Amygdala (tissue), 56 donors: ENCODE data around the gene GPR157.
A peak's percentile ranks its signal among the peaks of the same experiment; 100 is the strongest.
"Not testable (repeated sequence)": the region's sequence is repeated elsewhere in the genome, so short reads cannot be mapped to it uniquely, and the experiment has no call there.

Source experiments
- DNase-seq, 56 donors: peaks; one replicate each; lab custom pipeline; 2025; lab: John Stamatoyannopoulos, UW

GPR157 gene

DNA sequence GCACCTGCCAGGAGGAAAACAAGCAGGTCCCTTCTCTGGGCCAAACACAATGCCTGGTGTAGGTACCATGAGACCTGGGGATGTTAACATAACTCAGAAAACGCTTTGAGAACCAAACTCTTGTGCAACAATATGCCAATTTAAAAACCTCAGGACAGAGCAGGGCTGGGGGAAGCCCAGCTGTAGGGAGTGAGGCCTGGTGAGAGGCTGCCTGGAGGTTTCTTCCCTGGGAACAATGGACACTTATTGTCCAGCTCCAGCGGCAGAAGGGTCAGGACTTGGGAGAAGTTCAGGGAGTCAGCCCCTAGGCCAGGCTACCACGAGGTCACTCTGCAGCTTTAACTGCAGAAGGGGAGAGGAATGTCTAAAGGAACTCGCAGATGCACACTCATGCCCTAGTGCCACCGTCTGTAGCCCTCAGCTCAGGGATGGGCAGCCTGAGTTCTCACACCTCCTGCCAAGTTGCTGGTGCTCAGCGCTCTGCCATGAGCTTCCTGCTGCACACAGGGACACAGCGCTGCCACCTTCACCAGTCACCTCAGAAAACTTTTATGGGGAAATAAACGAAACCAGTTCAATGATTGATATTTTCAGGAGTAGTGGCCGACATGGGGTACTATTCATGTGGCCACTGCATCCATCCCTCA is 8.5 kb downstream of the GPR157 start:
- no peak for DNase-seq

DNA sequence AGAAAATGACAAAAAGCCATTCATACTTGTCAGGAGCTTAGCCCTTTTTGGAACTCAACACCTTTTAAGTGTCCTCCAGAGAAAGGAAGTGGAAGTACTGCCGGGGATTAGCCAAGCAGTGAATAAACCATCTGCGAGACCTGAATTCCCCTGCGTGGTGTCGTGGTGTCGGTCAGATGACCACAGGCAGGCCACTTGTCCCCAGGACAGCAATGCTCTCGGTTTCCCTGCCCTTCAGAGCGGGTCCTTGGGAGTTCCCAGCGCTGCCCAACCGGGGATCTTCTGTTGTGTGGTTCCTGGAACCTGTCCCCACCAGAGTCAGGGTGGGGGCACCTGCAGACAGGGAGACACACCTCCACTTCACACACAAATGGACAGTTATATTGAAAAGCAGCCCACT is 9.2 kb downstream of the GPR157 start:
- no peak for DNase-seq

GRCh38 chr1:9118186-9118585 is 10.7 kb downstream of the GPR157 start:
- DNase-seq: no peak

DNA sequence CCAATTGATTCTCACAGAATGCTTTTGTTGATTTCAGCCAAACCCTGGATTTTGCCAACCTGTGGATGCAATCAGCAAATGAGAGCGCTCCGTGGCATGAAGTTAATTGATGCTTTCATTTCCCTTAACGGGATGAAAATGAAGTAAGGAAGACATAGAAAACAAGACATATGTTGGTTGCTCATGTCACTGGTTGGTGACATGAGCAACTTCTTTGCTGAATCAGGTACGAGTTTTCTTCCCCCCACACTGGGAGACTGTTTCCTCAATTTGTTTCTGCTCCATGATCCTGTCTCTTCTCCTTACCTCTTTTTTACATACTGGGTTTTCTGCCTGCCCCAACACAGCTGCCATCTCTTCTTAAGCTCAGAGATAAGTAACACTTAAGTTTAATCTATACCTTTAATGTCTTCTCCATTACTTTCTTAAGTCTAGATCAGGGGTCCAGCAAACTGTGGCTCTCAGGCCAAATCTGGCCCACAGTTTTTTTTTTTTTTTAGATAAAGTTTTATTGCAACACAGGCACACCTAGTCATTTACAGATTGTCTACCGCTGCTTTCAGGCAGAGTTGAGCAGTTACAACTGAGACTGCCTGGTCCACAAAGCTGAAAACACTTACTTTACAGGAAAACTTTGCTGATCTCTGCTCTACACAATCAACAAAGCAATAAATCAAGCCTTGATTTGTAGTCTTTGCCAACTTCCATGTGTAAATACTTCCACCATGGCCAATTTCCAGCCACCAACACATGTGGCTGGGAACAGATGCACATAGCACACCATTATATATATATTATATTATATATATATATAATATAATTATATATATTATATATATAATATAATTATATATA is 13.3 kb downstream of the GPR157 start:
- no peak for DNase-seq

GRCh38 chr1:9112961-9113880 is 15.7 kb downstream of the GPR157 start:
- no peak for DNase-seq

- no peak for DNase-seq
Measured at GRCh38 chr1:9111957-9112356, 16.9 kb downstream of the GPR157 start.

GRCh38 chr1:9111357-9111691 is 17.6 kb downstream of the GPR157 start:
- DNase-seq: no peak

- DNase-seq: peak in 55 of 56 donors; percentile 16 to 92 (median 63)
Measured at GRCh38 chr1:9110669-9111356, 18.1 kb downstream of the GPR157 start.

DNA sequence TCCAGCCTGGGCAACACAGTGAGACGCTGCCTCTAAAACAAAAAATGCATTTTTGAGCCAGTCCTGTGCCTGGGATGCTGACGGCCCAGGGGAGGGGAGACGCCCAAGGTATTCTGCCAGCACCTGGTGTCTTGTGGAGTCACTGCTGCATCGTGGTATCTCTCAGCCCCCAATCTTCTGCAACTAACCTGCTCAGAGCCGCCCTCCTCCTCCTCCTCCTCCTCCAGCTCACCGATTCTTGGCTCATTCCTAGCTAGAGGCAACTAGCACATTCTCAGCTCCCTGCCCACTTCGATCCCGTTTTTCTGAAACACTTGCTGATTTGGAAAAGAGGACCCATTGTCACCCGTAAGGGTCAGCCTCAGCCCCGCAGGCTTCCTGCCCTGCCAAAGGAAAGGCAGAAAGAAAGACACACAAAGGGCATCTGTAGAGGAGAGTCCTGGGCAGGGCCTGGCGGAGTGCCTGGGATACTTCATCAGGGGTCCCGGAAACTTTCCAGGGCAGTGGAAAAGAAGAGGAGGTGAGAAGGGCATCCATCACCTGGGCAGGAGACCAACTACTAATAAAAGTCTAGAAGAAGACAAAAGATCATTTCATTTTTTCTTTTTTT is 20.7 kb downstream of the GPR157 start:
- DNase-seq: no peak

- no peak for DNase-seq
Measured at GRCh38 chr1:9107136-9107535, 21.8 kb downstream of the GPR157 start.

GRCh38 chr1:9106286-9106685 is 22.6 kb downstream of the GPR157 start:
- DNase-seq: no peak

GRCh38 chr1:9105336-9105867 is 23.5 kb downstream of the GPR157 start:
- no peak for DNase-seq

DNA sequence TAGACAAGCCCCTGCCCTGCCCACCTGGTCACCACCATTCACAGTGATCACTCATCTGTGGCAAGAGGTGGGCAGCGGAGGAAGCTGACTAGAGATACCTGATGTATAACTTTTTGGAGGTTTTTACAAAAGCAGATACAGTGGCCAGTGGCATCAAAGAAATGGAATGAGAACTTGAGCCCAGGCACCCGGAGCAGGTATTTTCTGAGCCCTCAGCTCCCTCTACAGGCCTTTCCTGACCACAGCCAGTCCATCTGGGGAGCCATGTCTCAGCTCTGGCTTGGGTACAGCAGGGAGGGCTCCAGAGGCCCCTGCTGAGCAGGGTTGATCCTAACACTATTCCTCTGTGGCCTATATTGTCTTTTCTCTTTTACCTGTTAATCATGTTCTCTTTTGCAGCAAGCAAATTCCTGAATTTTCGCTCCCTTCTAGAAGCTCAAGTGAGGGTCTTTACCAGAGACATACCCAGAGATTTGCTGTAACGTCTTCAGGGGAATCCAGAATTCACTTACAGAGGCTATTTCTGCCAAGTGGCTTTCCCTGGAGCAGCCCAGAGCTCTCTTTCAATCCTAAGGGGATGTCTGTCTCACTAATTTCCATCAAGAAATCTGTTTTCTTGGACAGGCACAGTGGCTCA is 27.3 kb downstream of the GPR157 start:
- DNase-seq: peak in 21 of 56 donors; percentile 1 to 52 (median 11)

GRCh38 chr1:9100471-9101043 is 28.3 kb downstream of the GPR157 start:
- no peak for DNase-seq

- DNase-seq: no peak
Measured at GRCh38 chr1:9099555-9099954, 29.3 kb downstream of the GPR157 start.

DNA sequence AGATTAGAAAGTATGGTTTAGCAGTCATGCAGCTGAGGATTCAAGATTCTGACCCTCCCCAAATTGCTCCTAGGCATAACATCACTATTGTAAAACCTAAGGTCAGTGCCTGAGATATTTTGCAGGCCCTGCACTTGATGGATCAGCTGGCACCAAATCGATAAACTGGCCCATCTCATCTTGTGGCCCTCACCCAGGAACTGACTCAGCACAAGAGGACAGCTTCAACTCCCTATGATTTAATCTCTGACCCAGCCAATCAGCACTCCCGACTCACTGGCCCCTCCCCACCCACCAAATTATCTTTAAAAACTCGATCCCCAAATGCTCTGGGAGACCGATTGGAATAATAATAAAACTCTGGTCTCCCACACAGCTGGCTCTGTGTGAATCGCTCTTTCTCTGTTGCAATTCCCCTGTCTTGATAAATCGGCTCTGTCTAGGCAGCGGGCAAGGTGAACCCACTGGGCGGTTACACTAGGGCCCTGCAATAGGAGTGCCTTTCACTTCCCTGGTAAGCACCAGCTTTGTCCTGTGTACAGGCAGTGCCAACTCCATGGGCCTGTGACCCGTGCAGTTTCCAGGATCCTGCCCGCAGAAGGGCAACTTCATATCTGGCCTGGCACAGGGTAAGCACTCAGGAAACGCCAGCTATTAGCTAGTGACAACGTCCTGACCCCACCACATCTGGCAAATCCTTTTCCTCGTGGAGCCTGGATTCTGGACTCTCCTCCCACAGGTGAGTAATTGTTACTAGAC is 30.8 kb downstream of the GPR157 start:
- DNase-seq: no peak

DNA sequence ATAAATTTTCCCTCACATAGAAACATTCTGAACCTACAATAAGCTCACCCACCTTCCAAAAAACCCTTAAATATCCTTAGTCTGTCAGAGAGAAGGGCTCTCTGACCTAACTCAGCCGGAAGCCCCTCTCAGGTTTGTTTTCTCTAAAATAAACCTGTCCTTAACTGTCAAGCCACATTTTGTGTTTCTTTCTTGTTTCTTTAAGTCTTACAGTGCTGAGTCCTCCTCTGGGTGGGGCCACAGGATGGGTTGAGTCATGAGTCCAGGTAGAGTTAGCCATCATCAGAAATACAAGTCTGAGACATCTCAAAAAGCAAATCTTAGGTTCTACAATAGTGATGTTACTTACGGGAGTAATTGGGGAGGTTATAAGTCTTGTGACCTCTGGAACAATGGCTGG is 33.1 kb downstream of the GPR157 start:
- DNase-seq: no peak

- not testable (repeated sequence) for DNase-seq
Measured at GRCh38 chr1:9093996-9094595, 34.8 kb downstream of the GPR157 start.
